Breast epithelium (tissue), 4 donors: ENCODE data around the gene GLRA3. TPM values are rescaled to one million over a fixed set of nuclear protein-coding genes. Genes with fewer than 3 reads are reported as not detected.

Source experiments
- DNase-seq, 2 donors: peaks; one replicate each; pipeline ENCODE4 v3.0.0-alpha.2; 2019; ENCODE audit warnings: low spot score in 2 of 2
- H3K27ac ChIP-seq, 2 donors: fragments of 200-600 bp; sonication (generic) in 1 of 2; one replicate each; pipeline ENCODE4 v1.5.1; 2016 to 2019; ENCODE audit warnings: mild to moderate bottlenecking in 1 of 2
- H3K27me3 ChIP-seq, 2 donors: fragments of 200-600 bp; sonication (generic) in 1 of 2; one replicate each; pipeline versions ENCODE4 v1.5.1 to v1.6.0; 2017 to 2019; ENCODE audit warnings: control low read depth in 1 of 2, mild to moderate bottlenecking in 1 of 2
- H3K36me3 ChIP-seq: fragments of 200-600 bp; one replicate; pipeline ENCODE4 v1.5.1; 2019
- H3K4me1 ChIP-seq, 2 donors: fragments of 200-600 bp; sonication (generic); one replicate each; pipeline ENCODE4 v1.5.1; 2016 to 2019; ENCODE audit warnings: control low read depth in 1 of 2
- H3K4me3 ChIP-seq, 3 donors: fragments of 200-600 bp; sonication (generic); 1 replicate in 2 of 3; 2 replicates in 1 of 3; pipeline ENCODE4 v1.5.1; 2016 to 2019; ENCODE audit warnings: mild to moderate bottlenecking in 3 of 3, moderate library complexity in 2 of 3
- H3K9me3 ChIP-seq, 2 donors: fragments of 200-600 bp; sonication (generic) in 1 of 2; one replicate each; pipeline ENCODE4 v1.5.1; 2016 to 2019; ENCODE audit warnings: control low read depth in 1 of 2
- POLR2A ChIP-seq: fragments of 450-650 bp; IDR thresholded peaks from one replicate; pipeline ENCODE4 v1.6.1; 2016; ENCODE audit warnings: antibody characterized with exemption, mild to moderate bottlenecking, moderate library complexity
- POLR2AphosphoS5 ChIP-seq, 3 donors: sonication (generic); formaldehyde crosslinking; IDR thresholded peaks; one replicate each; pipeline ENCODE4 v1.6.1; 2017; ENCODE audit warnings: antibody characterized with exemption in 3 of 3
- intact Hi-C: fragments of 100-400 bp; cut with DNase I; formaldehyde crosslinking; loops from one replicate; pipeline ENCODE4 v1.15.1; 2023; ENCODE audit warnings: low total_unique reads
- total RNA-seq, 3 donors: library from RNA; depleted of rRNA; stranded (reverse); fragments of >200 nt; gene quantifications; one replicate each; pipeline ENCODE4 v1.1.0, GENCODE V29; 2016
- TF ChIP-seq, protein P1 (sequence below), 3 donors: fragments of 450-650 bp; IDR thresholded peaks; one replicate each; pipeline ENCODE4 v1.5.1; 2016 to 2017; ENCODE audit warnings: antibody characterized with exemption in 3 of 3, mild to moderate bottlenecking in 3 of 3, moderate library complexity in 3 of 3

The GLRA3 gene
- total RNA-seq, 3 donors from 2014 or later = 0.16 to 54.7 (median 9.1) TPM

DNA sequence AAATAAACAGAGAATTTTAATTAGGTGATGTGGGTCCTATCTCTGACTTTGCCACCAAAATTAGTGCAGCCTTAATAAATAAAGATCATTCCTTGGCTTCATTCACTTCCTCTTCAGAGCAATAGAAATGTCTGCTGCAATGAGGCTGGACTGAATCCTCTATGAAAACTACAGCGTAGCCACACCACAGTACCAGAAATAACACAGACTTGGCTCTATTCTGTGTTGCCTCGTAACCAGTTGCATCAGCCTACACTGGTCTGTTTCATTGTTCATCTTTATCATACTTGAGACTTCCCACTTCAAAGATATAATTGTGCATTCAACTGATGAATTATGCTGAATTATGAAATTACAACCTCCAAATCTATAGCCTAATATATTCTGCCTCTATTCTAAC, 15.8 kb downstream of the GLRA3 start:
- intact Hi-C loops = no loop called here
- TF ChIP-seq POLR2A (no peak), POLR2AphosphoS5 (IDR thresholded peaks at IDR 0.05) (no peak)
- TF ChIP-seq, protein P1, sequence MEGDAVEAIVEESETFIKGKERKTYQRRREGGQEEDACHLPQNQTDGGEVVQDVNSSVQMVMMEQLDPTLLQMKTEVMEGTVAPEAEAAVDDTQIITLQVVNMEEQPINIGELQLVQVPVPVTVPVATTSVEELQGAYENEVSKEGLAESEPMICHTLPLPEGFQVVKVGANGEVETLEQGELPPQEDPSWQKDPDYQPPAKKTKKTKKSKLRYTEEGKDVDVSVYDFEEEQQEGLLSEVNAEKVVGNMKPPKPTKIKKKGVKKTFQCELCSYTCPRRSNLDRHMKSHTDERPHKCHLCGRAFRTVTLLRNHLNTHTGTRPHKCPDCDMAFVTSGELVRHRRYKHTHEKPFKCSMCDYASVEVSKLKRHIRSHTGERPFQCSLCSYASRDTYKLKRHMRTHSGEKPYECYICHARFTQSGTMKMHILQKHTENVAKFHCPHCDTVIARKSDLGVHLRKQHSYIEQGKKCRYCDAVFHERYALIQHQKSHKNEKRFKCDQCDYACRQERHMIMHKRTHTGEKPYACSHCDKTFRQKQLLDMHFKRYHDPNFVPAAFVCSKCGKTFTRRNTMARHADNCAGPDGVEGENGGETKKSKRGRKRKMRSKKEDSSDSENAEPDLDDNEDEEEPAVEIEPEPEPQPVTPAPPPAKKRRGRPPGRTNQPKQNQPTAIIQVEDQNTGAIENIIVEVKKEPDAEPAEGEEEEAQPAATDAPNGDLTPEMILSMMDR (IDR thresholded peaks at IDR 0.05) = no peak
- H3K9me3 ChIP-seq = peaks cover 14 to 18% of the 10 kb centered on the region in 2 donors

DNA sequence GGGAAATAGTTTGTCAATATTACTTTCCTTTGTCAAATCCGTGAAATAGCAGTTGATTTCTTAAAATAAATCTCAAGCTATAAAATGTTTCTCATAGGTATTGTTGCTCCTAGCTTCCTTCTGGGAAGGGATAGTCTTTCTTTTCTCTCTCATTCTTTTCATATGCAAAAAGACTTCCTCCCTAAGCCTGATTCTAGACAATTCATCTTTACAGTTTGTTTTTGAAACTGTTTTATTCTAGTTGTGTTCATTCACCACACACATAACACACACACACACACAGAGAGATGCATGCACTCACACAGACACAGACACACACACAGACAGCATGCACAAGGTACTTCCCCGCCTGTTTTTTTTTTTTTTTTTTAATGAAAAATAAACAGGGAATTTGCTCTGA, 18.2 kb downstream of the GLRA3 start:
- no peaks in the 10 kb centered on the region for H3K27me3 ChIP-seq
- no peak for DNase-seq
- H3K36me3 ChIP-seq = no peaks in the 10 kb centered on the region
- peaks cover 13 to 16% of the 10 kb centered on the region in 2 donors for H3K9me3 ChIP-seq
- H3K4me3 ChIP-seq = no peak overlapping the region
- TF ChIP-seq, protein P1 (IDR thresholded peaks at IDR 0.05) = no peak
- TF ChIP-seq POLR2AphosphoS5 (IDR thresholded peaks at IDR 0.05) = no peak
- TF ChIP-seq POLR2A = no peak
- intact Hi-C loops = no loop called here
- H3K27ac ChIP-seq = no peak overlapping the region
- H3K4me1 ChIP-seq = no peaks in the 10 kb centered on the region

More for the DNA sequence above, 15.8 kb downstream of the GLRA3 start:
- Histone ChIP-seq H3K27me3 (no peaks in the 10 kb centered on the region), H3K4me3 (no peak overlapping the region), H3K36me3 (no peaks in the 10 kb centered on the region), H3K27ac (no peak overlapping the region), H3K4me1 (no peaks in the 10 kb centered on the region)
- no peak for DNase-seq

DNA sequence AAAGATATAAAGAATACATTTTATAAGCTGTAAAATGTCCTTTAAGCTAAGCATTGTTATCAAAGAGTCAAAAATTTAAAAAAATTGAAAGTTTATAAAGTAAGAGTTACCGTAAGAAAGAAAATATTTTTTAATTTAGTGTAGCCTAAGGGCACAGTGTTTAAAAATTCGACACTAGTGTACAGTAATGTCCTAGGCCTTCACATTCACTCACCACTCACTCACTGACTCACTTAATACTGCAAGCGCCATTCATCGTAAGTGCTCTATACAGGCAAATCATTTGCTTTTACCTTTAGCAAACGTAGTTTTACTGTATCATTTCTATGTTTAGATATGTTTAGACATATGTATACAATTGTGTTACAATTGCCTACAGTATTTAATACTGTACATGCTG, 20.2 kb downstream of the GLRA3 start:
- no peaks in the 10 kb centered on the region for H3K4me1 ChIP-seq
- intact Hi-C loops = no loop called here
- H3K27me3 ChIP-seq = no peaks in the 10 kb centered on the region
- no peak for DNase-seq
- no peak overlapping the region for H3K4me3 ChIP-seq
- TF ChIP-seq POLR2AphosphoS5 (IDR thresholded peaks at IDR 0.05) = no peak
- no peak for TF ChIP-seq POLR2A
- TF ChIP-seq, protein P1 (IDR thresholded peaks at IDR 0.05) = no peak
- H3K27ac ChIP-seq = no peak overlapping the region
- H3K9me3 ChIP-seq = peaks cover 0 to under 1% of the 10 kb centered on the region in 2 donors
- no peaks in the 10 kb centered on the region for H3K36me3 ChIP-seq

DNA sequence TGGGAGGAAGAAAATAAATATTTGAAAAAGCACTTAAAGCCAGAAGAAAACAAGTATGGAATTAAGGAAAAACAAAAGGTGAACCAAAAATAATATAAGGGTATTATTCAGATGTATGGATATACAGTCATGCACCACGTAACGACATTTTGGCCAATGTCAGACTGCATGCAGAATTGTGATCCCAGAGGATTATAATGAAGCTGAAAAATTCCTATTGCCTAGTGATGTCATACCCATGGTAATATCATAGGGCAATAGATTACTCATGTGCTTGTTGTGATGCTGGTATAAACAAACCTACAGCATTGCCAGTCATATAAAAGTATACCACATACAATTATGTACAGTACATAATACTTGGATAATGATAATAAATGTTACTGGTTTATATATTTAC, 20.9 kb downstream of the GLRA3 start:
- intact Hi-C loops = no loop called here
- no peak for TF ChIP-seq POLR2AphosphoS5 (IDR thresholded peaks at IDR 0.05)
- TF ChIP-seq POLR2A = no peak
- TF ChIP-seq, protein P1 (IDR thresholded peaks at IDR 0.05) = no peak
- Histone ChIP-seq H3K36me3 (no peaks in the 10 kb centered on the region), H3K9me3 (no peaks in the 10 kb centered on the region), H3K27me3 (no peaks in the 10 kb centered on the region), H3K4me3 (no peak overlapping the region), H3K27ac (no peak overlapping the region), H3K4me1 (no peaks in the 10 kb centered on the region)
- no peak for DNase-seq

DNA sequence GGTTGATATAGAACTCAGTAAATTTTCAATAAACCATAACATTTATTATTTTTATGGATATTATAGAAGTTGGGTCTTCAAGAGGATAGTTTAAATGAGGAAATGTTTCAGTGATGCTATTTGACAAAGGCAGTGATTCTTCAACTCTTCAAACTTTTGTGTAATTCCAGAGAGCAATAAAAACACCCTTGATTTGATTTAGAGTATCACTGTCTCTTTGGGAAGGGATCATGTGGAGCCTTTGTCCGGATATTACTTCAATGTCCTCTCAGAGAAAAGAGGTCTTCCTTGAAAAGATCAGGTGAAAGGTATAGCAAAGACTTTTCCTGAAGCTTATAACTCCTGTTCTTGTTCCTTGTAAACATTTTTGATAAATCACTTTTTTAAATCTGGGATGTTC, 23.3 kb downstream of the GLRA3 start:
- intact Hi-C loops = no loop called here
- Histone ChIP-seq H3K4me1 (no peaks in the 10 kb centered on the region), H3K27me3 (no peaks in the 10 kb centered on the region), H3K4me3 (no peak overlapping the region), H3K9me3 (no peaks in the 10 kb centered on the region), H3K36me3 (no peaks in the 10 kb centered on the region), H3K27ac (no peak overlapping the region)
- DNase-seq = no peak
- TF ChIP-seq POLR2A (no peak), POLR2AphosphoS5 (IDR thresholded peaks at IDR 0.05) (no peak)
- TF ChIP-seq, protein P1 (IDR thresholded peaks at IDR 0.05) = no peak
